ENCODE results near the gene GRID1. TPM values are rescaled to one million over a fixed set of nuclear protein-coding genes. Genes with fewer than 3 reads are reported as not detected.

Gene GRID1
- total RNA-seq, 4 donors from 2014 or later, result 0.88 to 7.3 (median 4.1) TPM

GRCh38 chr10:85649461-85649860 lies 717.1 kb downstream of the GRID1 start:
- no peaks in the 10 kb centered on the region for H3K36me3 ChIP-seq
- no peak for TF ChIP-seq POLR2A (IDR thresholded peaks at IDR 0.05)
- no peak for TF ChIP-seq CTCF (IDR thresholded peaks at IDR 0.05)
- H3K4me1 ChIP-seq, result no peaks in the 10 kb centered on the region
- DNase-seq, result no peak
- H3K9me3 ChIP-seq, result no peaks in the 10 kb centered on the region
- H3K4me3 ChIP-seq, result no peak overlapping the region
- H3K27me3 ChIP-seq, result no peaks in the 10 kb centered on the region
- no peak overlapping the region for H3K27ac ChIP-seq
- intact Hi-C loops (cut with DNase I; ENCODE audit: low total_unique reads), result no loop called here

DNA sequence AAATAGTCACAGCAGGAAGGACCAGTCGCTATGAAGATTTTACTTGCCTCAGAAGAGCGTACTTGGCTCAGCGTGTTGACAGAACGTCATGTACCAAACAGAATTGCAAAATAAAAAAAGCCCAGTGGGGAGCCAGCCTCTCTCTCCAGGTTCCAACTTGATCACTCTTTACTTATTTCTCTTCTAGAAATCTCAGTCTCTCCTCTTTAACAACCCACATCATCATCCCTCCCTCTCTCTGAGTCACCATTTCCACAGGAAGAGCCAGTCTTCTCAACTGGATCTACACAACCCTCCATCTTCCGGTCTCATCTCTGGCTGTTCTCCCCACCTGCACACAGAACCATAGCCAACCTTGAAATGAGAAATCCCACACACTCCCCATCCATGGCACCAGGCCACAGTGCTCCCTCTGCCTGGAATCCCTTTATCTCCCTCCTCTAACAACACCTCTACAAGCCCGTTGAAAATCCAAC lies 718.3 kb downstream of the GRID1 start:
- H3K36me3 ChIP-seq, result no peaks in the 10 kb centered on the region
- H3K9me3 ChIP-seq, result no peaks in the 10 kb centered on the region
- H3K4me3 ChIP-seq, result no peak overlapping the region
- no peak for DNase-seq
- intact Hi-C loops (cut with DNase I; ENCODE audit: low total_unique reads), result no loop called here
- TF ChIP-seq CTCF (IDR thresholded peaks at IDR 0.05) (no peak), POLR2A (IDR thresholded peaks at IDR 0.05) (no peak)
- no peak overlapping the region for H3K27ac ChIP-seq
- H3K4me1 ChIP-seq, result no peaks in the 10 kb centered on the region
- H3K27me3 ChIP-seq, result no peaks in the 10 kb centered on the region

- Histone ChIP-seq H3K27ac (no peak overlapping the region), H3K36me3 (no peaks in the 10 kb centered on the region), H3K4me3 (no peak overlapping the region), H3K27me3 (no peaks in the 10 kb centered on the region), H3K4me1 (no peaks in the 10 kb centered on the region), H3K9me3 (no peaks in the 10 kb centered on the region)
- no peak for TF ChIP-seq POLR2A (IDR thresholded peaks at IDR 0.05)
- no peak for TF ChIP-seq CTCF (IDR thresholded peaks at IDR 0.05)
- no peak for DNase-seq
- intact Hi-C loops (cut with DNase I; ENCODE audit: low total_unique reads), result no loop called here
Observed at GRCh38 chr10:85647741-85648140, 718.9 kb downstream of the GRID1 start.

GRCh38 chr10:85645926-85646711 lies 720.5 kb downstream of the GRID1 start:
- Histone ChIP-seq H3K4me3 (no peak overlapping the region), H3K9me3 (no peaks in the 10 kb centered on the region), H3K36me3 (no peaks in the 10 kb centered on the region), H3K4me1 (peaks cover 0 to 8% of the 10 kb centered on the region in 2 donors), H3K27ac (no peak overlapping the region), H3K27me3 (no peaks in the 10 kb centered on the region)
- DNase-seq, result no peak
- TF ChIP-seq CTCF (IDR thresholded peaks at IDR 0.05) (no peak), POLR2A (IDR thresholded peaks at IDR 0.05) (no peak)
- intact Hi-C loops (cut with DNase I; ENCODE audit: low total_unique reads), result no loop called here

GRCh38 chr10:85645053-85645452 lies 721.5 kb downstream of the GRID1 start:
- no peak overlapping the region for H3K27ac ChIP-seq
- peak in 1 of 2 donors; percentile 20 for DNase-seq
- intact Hi-C loops (cut with DNase I; ENCODE audit: low total_unique reads), result no loop called here
- no peak for TF ChIP-seq POLR2A (IDR thresholded peaks at IDR 0.05)
- TF ChIP-seq CTCF (IDR thresholded peaks at IDR 0.05), result no peak
- no peaks in the 10 kb centered on the region for H3K36me3 ChIP-seq
- no peaks in the 10 kb centered on the region for H3K27me3 ChIP-seq
- H3K4me1 ChIP-seq, result peaks cover 0 to 8% of the 10 kb centered on the region in 2 donors
- H3K4me3 ChIP-seq, result no peak overlapping the region
- no peaks in the 10 kb centered on the region for H3K9me3 ChIP-seq
